Measurements from ENCODE around the gene ZNF512B.

DNA sequence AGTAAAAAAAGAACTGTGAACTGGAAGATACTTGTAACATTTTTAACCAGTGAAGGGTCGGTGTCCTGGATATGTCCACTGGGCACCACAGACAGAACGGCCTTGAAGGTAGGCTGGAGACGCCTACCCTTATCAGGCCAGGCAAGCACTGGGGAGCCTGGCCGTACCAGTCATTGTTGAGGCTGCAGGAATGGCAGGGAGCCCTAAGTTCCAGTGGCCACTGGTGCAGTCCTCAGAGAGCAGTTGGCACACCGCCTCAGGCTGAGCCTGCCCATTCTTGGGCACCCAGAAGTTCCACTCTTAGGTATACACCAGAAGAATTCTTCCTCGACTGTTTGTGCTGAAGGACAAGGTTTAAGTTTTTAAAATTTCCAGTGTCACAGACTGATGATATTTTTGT is 54.3 kb downstream of the ZNF512B start:
- TF ChIP-seq, protein P1, sequence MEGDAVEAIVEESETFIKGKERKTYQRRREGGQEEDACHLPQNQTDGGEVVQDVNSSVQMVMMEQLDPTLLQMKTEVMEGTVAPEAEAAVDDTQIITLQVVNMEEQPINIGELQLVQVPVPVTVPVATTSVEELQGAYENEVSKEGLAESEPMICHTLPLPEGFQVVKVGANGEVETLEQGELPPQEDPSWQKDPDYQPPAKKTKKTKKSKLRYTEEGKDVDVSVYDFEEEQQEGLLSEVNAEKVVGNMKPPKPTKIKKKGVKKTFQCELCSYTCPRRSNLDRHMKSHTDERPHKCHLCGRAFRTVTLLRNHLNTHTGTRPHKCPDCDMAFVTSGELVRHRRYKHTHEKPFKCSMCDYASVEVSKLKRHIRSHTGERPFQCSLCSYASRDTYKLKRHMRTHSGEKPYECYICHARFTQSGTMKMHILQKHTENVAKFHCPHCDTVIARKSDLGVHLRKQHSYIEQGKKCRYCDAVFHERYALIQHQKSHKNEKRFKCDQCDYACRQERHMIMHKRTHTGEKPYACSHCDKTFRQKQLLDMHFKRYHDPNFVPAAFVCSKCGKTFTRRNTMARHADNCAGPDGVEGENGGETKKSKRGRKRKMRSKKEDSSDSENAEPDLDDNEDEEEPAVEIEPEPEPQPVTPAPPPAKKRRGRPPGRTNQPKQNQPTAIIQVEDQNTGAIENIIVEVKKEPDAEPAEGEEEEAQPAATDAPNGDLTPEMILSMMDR (conservative IDR thresholded peaks at IDR 0.05), result no peak
- TF ChIP-seq ZFX (IDR thresholded peaks at IDR 0.05), result no peak

Measured in C4-2B (cell line).